Stimulated activated CD4-positive, alpha-beta T cell treated with anti-CD3 and anti-CD28 coated beads, Interleukin-12 subunit alpha, Interleukin-12 subunit beta, amount 100 ng/mL, for 4 hours (primary cell): ENCODE data around the gene LEPROT.
"Not testable (repeated sequence)": the region's sequence is repeated elsewhere in the genome, so short reads cannot be mapped to it uniquely, and the experiment has no call there.

Experiments used
- DNase-seq: peaks from one replicate; pipeline ENCODE4 v3.0.0-alpha.2; 2020

Gene LEPROT

GRCh38 chr1:65440915-65441314 is 20.4 kb downstream of the LEPROT start:
- no peak for DNase-seq

- DNase-seq, result no peak
Observed at GRCh38 chr1:65441464-65441863, 21.0 kb downstream of the LEPROT start.

GRCh38 chr1:65442442-65442841 is 22.0 kb downstream of the LEPROT start:
- DNase-seq, result no peak

DNA sequence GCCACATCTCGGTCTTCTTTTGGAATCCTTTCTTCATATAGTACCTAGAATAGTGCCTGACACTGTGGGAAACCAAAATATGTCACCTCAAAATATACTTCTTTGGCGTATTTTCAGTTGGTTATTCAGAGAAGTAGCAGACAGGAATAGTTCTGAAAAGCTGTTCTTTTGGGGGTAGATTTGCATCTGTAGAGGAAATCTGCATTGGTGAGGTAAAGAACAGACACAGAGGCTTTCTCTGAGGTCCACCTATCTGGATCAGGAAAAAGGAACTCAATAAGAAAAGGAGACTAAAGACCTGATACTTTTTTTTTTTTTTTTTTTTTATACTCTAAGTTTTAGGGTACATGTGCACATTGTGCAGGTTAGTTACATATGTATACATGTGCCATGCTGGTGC is 23.2 kb downstream of the LEPROT start:
- DNase-seq, result no peak

GRCh38 chr1:65444128-65444640 is 23.7 kb downstream of the LEPROT start:
- no peak for DNase-seq

DNA sequence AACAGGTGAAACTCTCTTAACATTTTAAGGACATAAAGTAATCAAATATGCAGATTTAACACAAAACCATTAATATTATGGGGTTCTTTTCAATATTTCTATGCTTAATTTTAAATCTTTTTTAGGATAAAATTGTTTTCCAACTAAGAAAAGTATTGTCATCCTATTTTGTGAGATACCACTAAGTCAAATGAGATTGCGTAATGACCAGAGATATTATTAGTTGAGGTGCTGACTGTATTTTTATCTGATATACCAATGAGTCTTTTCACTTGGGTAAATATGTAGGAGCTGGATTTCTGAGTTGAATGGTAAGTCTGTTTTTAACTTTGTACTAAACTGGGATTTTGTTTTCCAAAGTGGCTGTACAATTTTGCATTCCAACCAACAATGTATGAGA is 25.4 kb downstream of the LEPROT start:
- no peak for DNase-seq

- DNase-seq, result no peak
Observed at GRCh38 chr1:65449214-65449823, 28.9 kb downstream of the LEPROT start.

- not testable (repeated sequence) for DNase-seq
Observed at GRCh38 chr1:65455678-65456077, 35.2 kb downstream of the LEPROT start.

GRCh38 chr1:65456481-65456880 is 36.0 kb downstream of the LEPROT start:
- no peak for DNase-seq

GRCh38 chr1:65457868-65458267 is 37.4 kb downstream of the LEPROT start:
- no peak for DNase-seq

GRCh38 chr1:65458730-65459396 is 38.4 kb downstream of the LEPROT start:
- no peak for DNase-seq

GRCh38 chr1:65459397-65459768 is 38.9 kb downstream of the LEPROT start:
- no peak for DNase-seq

DNA sequence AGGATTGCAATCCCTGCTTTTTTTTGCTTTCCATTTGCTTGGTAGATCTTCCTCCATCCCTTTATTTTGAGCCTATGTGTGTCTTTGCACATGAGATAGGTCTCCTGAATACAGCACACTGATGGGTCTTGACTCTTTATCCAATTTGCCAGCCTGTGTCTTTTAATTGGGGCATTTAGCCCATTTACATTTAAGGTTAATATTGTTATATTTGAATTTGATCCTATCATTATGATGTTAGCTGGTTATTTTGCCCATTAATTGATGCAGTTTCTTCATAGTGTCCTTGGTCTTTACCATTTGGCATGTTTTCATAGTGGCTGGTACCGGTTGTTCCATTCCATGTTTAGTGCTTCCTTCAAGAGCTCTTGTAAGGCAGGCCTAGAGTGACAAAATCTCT is 45.4 kb downstream of the LEPROT start:
- not testable (repeated sequence) for DNase-seq

- DNase-seq, result no peak
Observed at GRCh38 chr1:65467536-65467935, 47.1 kb downstream of the LEPROT start.

GRCh38 chr1:65469126-65469888 is 48.8 kb downstream of the LEPROT start:
- no peak for DNase-seq

GRCh38 chr1:65469889-65470340 is 49.4 kb downstream of the LEPROT start:
- no peak for DNase-seq

GRCh38 chr1:65470766-65471165 is 50.3 kb downstream of the LEPROT start:
- no peak for DNase-seq

GRCh38 chr1:65471213-65471833 is 50.9 kb downstream of the LEPROT start:
- no peak for DNase-seq

GRCh38 chr1:65471861-65472332 is 51.4 kb downstream of the LEPROT start:
- DNase-seq, result no peak

DNA sequence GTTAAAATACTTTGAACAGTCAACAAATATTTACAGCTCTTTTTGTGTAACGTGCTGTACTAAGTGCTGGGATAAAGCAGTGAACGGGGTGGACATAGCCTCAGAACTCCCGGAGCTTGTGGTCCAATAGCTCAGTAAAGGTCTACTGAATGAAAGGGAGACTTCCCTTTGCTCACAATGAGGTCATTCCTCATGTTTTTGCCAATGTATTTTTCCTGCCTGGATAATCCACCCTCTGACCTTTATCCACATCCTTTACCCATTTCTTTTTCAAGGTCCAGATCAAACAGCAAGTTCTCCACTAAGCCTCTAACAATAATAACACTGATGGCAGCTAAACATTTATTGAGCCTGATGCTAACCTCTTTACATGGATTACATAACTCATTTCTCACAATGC is 55.9 kb downstream of the LEPROT start:
- DNase-seq, result no peak

DNA sequence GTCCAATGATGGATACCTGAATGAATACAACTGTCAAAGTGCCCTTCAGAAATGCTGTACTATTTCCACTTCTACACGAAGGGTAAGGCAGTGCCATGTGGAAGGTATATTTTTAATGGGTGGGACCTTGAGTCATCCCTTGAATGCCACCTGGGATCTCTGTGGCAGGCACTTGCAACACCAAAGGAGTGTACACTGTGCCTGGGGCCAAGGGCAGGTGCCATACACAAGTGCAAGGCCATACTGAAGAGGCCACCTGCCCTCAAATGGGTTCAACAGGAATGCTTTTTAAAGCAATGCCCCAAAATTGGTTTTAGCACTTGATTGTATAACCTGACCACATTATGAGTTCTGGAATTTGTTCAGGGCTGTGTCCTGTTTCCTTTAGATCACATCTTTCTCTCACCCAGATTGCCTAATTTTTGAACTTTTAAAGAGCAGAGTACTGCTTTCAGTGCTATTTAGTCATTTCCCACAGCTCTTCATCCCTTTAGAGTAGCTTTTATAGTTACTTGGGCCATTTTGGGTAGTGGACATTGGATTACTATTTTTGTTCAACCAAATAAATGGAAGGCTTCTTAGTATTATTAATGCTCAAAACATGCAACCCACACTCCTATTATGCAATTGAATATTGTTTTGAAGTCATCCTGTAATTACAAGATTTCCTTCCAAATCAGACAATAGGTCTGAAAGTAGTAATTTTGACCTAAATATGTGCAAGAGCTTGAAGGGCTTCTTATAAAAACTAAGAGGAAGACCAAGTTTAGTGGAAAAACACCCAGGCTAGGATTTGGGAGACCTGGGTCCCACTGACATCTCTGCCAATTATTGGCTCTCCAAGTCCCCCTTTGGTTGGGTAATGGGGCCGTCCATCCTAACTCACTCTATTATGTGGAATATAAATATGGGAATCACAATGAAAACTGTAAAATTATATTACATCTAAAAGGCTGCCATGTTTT is 57.2 kb downstream of the LEPROT start:
- DNase-seq, result no peak
